ENCODE results near the gene BMPR1B. TPM values are rescaled to one million over a fixed set of nuclear protein-coding genes. Genes with fewer than 3 reads are reported as not detected.
"Not testable (repeated sequence)": the region's sequence is repeated elsewhere in the genome, so short reads cannot be mapped to it uniquely, and the experiment has no call there.

BMPR1B gene
- total RNA-seq, 1 experiment from 2014 or later, result 0.62 TPM

DNA sequence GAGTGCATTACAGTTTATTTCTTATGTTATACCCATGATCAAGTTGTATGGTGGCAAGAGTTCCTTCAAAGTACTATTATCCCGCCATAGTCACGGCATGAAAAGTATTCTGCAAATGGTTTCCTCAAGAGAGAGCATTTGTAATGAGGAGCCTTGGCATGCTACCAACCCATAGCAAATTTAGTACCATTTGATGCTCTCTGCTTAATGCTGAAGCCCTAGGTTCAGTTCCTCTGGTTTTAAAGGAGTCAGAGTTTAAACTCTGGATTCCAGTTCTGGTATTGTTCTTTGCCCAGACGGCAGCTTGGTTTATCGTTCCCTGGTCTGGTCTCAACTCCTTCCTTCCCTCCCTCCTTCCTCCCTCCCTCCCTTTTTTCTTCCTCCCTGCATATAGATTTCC lies 371.3 kb downstream of the BMPR1B start:
- Histone ChIP-seq H3K27me3 (ENCODE audit: control insufficient read depth, insufficient read depth, low read length) (no peaks in the 10 kb centered on the region), H3K9me3 (ENCODE audit: control insufficient read depth, insufficient read depth, low read depth, low read length) (no peaks in the 10 kb centered on the region), H3K36me3 (ENCODE audit: control insufficient read depth, insufficient read depth, low read length) (no peaks in the 10 kb centered on the region), H3K4me3 (ENCODE audit: low read depth in 2 of 2, low read length in 2 of 2) (no peak overlapping the region), H3K4me1 (ENCODE audit: control insufficient read depth, insufficient read depth, low read length) (no peaks in the 10 kb centered on the region), H3K27ac (ENCODE audit: low read length) (no peak overlapping the region)
- no TSS peak for BruUV-seq (replicated peaks)
- in situ Hi-C loops (cut with HindIII; ENCODE audit: low pct_unique_long_range_greater_than_20kb, low sequenced_read_pairs) (no loop called here), intact Hi-C loops (cut with micrococcal nuclease; ENCODE audit: unreplicated experiment) (loop anchor here (10.0 kb wide), 1 partner anchor 504 kb away; no protein-coding TSS in a partner anchor)
- DNase-seq (ENCODE audit: low read depth, low spot score), result no peak
- CTCF ChIA-PET, result no interaction called here
- no peak for ATAC-seq
- no peak for TF ChIP-seq REST (IDR thresholded peaks at IDR 0.05; ENCODE audit: insufficient read depth in 1 of 2, low read depth in 2 of 2, low read length in 1 of 2)
- no peak for TF ChIP-seq SIN3A (IDR thresholded peaks at IDR 0.05; ENCODE audit: borderline replicate concordance, insufficient read depth, low read depth, low read length)
- TF ChIP-seq, protein P1, sequence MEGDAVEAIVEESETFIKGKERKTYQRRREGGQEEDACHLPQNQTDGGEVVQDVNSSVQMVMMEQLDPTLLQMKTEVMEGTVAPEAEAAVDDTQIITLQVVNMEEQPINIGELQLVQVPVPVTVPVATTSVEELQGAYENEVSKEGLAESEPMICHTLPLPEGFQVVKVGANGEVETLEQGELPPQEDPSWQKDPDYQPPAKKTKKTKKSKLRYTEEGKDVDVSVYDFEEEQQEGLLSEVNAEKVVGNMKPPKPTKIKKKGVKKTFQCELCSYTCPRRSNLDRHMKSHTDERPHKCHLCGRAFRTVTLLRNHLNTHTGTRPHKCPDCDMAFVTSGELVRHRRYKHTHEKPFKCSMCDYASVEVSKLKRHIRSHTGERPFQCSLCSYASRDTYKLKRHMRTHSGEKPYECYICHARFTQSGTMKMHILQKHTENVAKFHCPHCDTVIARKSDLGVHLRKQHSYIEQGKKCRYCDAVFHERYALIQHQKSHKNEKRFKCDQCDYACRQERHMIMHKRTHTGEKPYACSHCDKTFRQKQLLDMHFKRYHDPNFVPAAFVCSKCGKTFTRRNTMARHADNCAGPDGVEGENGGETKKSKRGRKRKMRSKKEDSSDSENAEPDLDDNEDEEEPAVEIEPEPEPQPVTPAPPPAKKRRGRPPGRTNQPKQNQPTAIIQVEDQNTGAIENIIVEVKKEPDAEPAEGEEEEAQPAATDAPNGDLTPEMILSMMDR (IDR thresholded peaks at IDR 0.05), result no peak
- no peak for TF ChIP-seq POLR2AphosphoS5 (IDR thresholded peaks at IDR 0.05; ENCODE audit: low read depth, low read length)
- TF ChIP-seq TCF7L2 (IDR thresholded peaks at IDR 0.05; ENCODE audit: low read depth, low read length), result no peak
- POLR2A ChIA-PET, result no interaction called here

DNA sequence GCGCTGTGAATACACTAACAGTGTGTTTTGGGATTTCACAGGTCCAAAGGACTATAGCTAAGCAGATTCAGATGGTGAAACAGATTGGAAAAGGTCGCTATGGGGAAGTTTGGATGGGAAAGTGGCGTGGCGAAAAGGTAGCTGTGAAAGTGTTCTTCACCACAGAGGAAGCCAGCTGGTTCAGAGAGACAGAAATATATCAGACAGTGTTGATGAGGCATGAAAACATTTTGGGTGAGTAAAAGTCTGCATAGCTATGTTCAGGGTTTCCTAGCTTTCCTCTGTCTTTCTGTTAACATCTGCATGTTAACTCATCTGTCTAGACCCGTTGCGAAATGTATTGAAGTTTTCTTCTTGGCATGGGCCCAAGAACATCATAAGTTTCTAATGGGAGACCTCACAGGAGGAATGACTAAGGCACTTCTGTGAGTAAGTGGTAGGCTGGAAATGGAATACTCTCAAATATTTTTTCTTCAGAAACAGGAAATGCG lies 372.1 kb downstream of the BMPR1B start:
- intact Hi-C loops (cut with micrococcal nuclease; ENCODE audit: unreplicated experiment) (loop anchor here (10.0 kb wide), 1 partner anchor 505 kb away; no protein-coding TSS in a partner anchor), in situ Hi-C loops (cut with HindIII; ENCODE audit: low pct_unique_long_range_greater_than_20kb, low sequenced_read_pairs) (no loop called here)
- ATAC-seq (no peak), DNase-seq (ENCODE audit: low read depth, low spot score) (peak; percentile 30)
- H3K27me3 ChIP-seq (ENCODE audit: control insufficient read depth, insufficient read depth, low read length), result no peaks in the 10 kb centered on the region
- H3K27ac ChIP-seq (ENCODE audit: low read length), result no peak overlapping the region
- no peaks in the 10 kb centered on the region for H3K36me3 ChIP-seq (ENCODE audit: control insufficient read depth, insufficient read depth, low read length)
- no peak overlapping the region for H3K4me3 ChIP-seq (ENCODE audit: low read depth in 2 of 2, low read length in 2 of 2)
- no TSS peak for BruUV-seq (replicated peaks)
- no peak for TF ChIP-seq POLR2AphosphoS5 (IDR thresholded peaks at IDR 0.05; ENCODE audit: low read depth, low read length)
- TF ChIP-seq SIN3A (IDR thresholded peaks at IDR 0.05; ENCODE audit: borderline replicate concordance, insufficient read depth, low read depth, low read length), result no peak
- TF ChIP-seq, protein P1 (IDR thresholded peaks at IDR 0.05), result no peak
- no peak for TF ChIP-seq TCF7L2 (IDR thresholded peaks at IDR 0.05; ENCODE audit: low read depth, low read length)
- TF ChIP-seq REST (IDR thresholded peaks at IDR 0.05; ENCODE audit: insufficient read depth in 1 of 2, low read depth in 2 of 2, low read length in 1 of 2), result no peak
- CTCF ChIA-PET, result no interaction called here
- POLR2A ChIA-PET, result no interaction called here
- no peaks in the 10 kb centered on the region for H3K9me3 ChIP-seq (ENCODE audit: control insufficient read depth, insufficient read depth, low read depth, low read length)
- H3K4me1 ChIP-seq (ENCODE audit: control insufficient read depth, insufficient read depth, low read length), result no peaks in the 10 kb centered on the region

GRCh38 chr4:95134016-95134415 lies 376.3 kb downstream of the BMPR1B start:
- H3K27me3 ChIP-seq (ENCODE audit: control insufficient read depth, insufficient read depth, low read length); H3K9me3 ChIP-seq (ENCODE audit: control insufficient read depth, insufficient read depth, low read depth, low read length); intact Hi-C loops (cut with micrococcal nuclease; ENCODE audit: unreplicated experiment); H3K4me3 ChIP-seq (ENCODE audit: low read depth in 2 of 2, low read length in 2 of 2); ATAC-seq; CTCF ChIA-PET; H3K4me1 ChIP-seq (ENCODE audit: control insufficient read depth, insufficient read depth, low read length); H3K27ac ChIP-seq (ENCODE audit: low read length); DNase-seq (ENCODE audit: low read depth, low spot score); BruUV-seq (replicated peaks); H3K36me3 ChIP-seq (ENCODE audit: control insufficient read depth, insufficient read depth, low read length); in situ Hi-C loops (cut with HindIII; ENCODE audit: low pct_unique_long_range_greater_than_20kb, low sequenced_read_pairs); POLR2A ChIA-PET: not testable (repeated sequence)

DNA sequence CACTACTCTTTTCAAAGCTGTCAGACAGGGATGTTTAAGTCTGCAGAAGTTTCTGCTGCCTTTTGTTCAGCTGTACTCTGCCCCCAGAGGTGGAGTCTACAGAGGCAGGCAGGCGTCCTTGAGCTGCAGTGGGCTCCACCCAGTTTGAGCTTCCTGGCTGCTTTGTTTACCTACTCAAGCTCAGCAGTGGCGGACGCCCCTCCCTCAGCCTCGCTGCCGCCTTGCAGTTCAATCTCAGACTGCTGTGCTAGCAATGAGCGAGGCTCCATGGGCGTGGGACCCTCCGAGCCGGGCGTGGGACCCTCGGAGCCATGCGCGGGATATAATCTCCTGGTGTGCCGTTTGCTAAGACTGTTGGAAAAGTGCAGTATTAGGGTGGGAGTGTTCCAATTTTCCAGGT lies 381.7 kb downstream of the BMPR1B start:
- H3K27ac ChIP-seq (ENCODE audit: low read length); H3K27me3 ChIP-seq (ENCODE audit: control insufficient read depth, insufficient read depth, low read length); BruUV-seq (replicated peaks); CTCF ChIA-PET; ATAC-seq; in situ Hi-C loops (cut with HindIII; ENCODE audit: low pct_unique_long_range_greater_than_20kb, low sequenced_read_pairs); DNase-seq (ENCODE audit: low read depth, low spot score); H3K4me1 ChIP-seq (ENCODE audit: control insufficient read depth, insufficient read depth, low read length); H3K36me3 ChIP-seq (ENCODE audit: control insufficient read depth, insufficient read depth, low read length); H3K9me3 ChIP-seq (ENCODE audit: control insufficient read depth, insufficient read depth, low read depth, low read length); H3K4me3 ChIP-seq (ENCODE audit: low read depth in 2 of 2, low read length in 2 of 2); POLR2A ChIA-PET; intact Hi-C loops (cut with micrococcal nuclease; ENCODE audit: unreplicated experiment): not testable (repeated sequence)
